SK-N-SH treated with all-trans-retinoic acid at 6 μM for 48 hours (cell line): ENCODE data around the gene SAYSD1.

Experiments used
- ARNTL ChIP-seq: fragments of 450-650 bp; formaldehyde crosslinking; IDR thresholded peaks from 2 replicates; pipeline ENCODE4 v1.5.0; 2020; ENCODE audit warnings: low read depth, mild to moderate bottlenecking, moderate library complexity, borderline replicate concordance
- ESRRG ChIP-seq: fragments of 250-450 bp; sonication (Bioruptor Pico); IDR thresholded peaks from 2 replicates; pipeline ENCODE4 v1.6.1; 2021; ENCODE audit warnings: mild to moderate bottlenecking
- GLIS3 ChIP-seq: fragments of 250-450 bp; sonication (Bioruptor Pico); IDR thresholded peaks from 2 replicates; pipeline ENCODE4 v1.5.0; 2020; ENCODE audit warnings: mild to moderate bottlenecking, moderate library complexity
- OSR1 ChIP-seq: fragments of 250-450 bp; sonication (Bioruptor Pico); IDR thresholded peaks from 2 replicates; pipeline ENCODE4 v1.8.0; 2022; ENCODE audit warnings: moderate library complexity, mild to moderate bottlenecking, inconsistent platforms
- PPARA ChIP-seq: fragments of 250-450 bp; sonication (Bioruptor Pico); IDR thresholded peaks from 2 replicates; pipeline ENCODE4 v1.5.0; 2020; ENCODE audit warnings: mild to moderate bottlenecking, borderline replicate concordance
- RARB ChIP-seq: fragments of 250-450 bp; sonication (Bioruptor Pico); IDR thresholded peaks from 2 replicates; pipeline ENCODE4 v1.8.0; 2021; ENCODE audit warnings: mild to moderate bottlenecking, moderate library complexity
- ZFP30 ChIP-seq: fragments of 450-650 bp; formaldehyde crosslinking; IDR thresholded peaks from 2 replicates; pipeline ENCODE4 v1.5.0; 2022; ENCODE audit warnings: mild to moderate bottlenecking, moderate library complexity
- ZNF70 ChIP-seq: fragments of 450-650 bp; formaldehyde crosslinking; IDR thresholded peaks from 2 replicates; pipeline ENCODE4 v1.5.0; 2020; ENCODE audit warnings: mild to moderate bottlenecking, moderate library complexity
- TF ChIP-seq, protein P1 (sequence below): fragments of 250-450 bp; sonication (Bioruptor Pico); IDR thresholded peaks from 2 replicates; pipeline ENCODE4 v1.8.0; 2020; ENCODE audit warnings: mild to moderate bottlenecking, moderate library complexity, borderline replicate concordance
- TF ChIP-seq, protein P2 (sequence below): fragments of 250-450 bp; sonication (Bioruptor Pico); IDR thresholded peaks from 2 replicates; pipeline ENCODE4 v1.5.1; 2021; ENCODE audit warnings: mild to moderate bottlenecking, moderate library complexity
- TF ChIP-seq, protein P3 (sequence below): fragments of 250-450 bp; sonication (Bioruptor Pico); IDR thresholded peaks from 2 replicates; pipeline ENCODE4 v1.5.1; 2020; ENCODE audit warnings: low read depth, mild to moderate bottlenecking, moderate library complexity

DNA sequence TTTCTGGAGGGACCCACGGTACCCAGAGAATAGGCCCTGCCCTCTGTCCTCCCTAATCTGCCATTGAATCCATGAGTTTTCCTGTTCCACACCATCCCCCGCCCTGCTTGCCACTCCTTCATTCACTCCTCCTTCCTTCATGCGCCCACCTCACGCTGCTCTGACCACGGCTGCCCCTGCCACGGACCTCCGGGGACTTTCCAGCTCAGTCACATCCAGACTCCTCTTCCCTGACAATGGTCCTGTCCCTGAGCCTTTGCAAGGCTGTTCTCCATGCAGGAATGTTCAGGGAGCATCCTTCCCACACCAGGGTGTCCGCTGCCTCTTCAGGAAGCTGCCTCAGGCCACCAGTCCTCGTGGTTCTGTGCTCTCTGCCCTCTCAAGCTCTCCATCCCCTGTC is 40.5 kb downstream of the SAYSD1 start:
- no peak for TF ChIP-seq PPARA (CRISPR knock-in tag)
- TF ChIP-seq, protein P1, sequence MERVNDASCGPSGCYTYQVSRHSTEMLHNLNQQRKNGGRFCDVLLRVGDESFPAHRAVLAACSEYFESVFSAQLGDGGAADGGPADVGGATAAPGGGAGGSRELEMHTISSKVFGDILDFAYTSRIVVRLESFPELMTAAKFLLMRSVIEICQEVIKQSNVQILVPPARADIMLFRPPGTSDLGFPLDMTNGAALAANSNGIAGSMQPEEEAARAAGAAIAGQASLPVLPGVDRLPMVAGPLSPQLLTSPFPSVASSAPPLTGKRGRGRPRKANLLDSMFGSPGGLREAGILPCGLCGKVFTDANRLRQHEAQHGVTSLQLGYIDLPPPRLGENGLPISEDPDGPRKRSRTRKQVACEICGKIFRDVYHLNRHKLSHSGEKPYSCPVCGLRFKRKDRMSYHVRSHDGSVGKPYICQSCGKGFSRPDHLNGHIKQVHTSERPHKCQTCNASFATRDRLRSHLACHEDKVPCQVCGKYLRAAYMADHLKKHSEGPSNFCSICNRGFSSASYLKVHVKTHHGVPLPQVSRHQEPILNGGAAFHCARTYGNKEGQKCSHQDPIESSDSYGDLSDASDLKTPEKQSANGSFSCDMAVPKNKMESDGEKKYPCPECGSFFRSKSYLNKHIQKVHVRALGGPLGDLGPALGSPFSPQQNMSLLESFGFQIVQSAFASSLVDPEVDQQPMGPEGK (CRISPR knock-in tag) = no peak
- TF ChIP-seq, protein P2, sequence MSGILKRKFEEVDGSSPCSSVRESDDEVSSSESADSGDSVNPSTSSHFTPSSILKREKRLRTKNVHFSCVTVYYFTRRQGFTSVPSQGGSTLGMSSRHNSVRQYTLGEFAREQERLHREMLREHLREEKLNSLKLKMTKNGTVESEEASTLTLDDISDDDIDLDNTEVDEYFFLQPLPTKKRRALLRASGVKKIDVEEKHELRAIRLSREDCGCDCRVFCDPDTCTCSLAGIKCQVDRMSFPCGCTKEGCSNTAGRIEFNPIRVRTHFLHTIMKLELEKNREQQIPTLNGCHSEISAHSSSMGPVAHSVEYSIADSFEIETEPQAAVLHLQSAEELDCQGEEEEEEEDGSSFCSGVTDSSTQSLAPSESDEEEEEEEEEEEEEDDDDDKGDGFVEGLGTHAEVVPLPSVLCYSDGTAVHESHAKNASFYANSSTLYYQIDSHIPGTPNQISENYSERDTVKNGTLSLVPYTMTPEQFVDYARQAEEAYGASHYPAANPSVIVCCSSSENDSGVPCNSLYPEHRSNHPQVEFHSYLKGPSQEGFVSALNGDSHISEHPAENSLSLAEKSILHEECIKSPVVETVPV (CRISPR knock-in tag) = no peak
- TF ChIP-seq GLIS3 (CRISPR knock-in tag) = no peak
- TF ChIP-seq ZNF70 = no peak
- TF ChIP-seq ZFP30 (CRISPR knock-in tag) = no peak
- no peak for TF ChIP-seq ARNTL
- TF ChIP-seq OSR1 = no peak
- TF ChIP-seq RARB (CRISPR knock-in tag) = no peak
- TF ChIP-seq ESRRG (CRISPR knock-in tag) = no peak
- TF ChIP-seq, protein P3, sequence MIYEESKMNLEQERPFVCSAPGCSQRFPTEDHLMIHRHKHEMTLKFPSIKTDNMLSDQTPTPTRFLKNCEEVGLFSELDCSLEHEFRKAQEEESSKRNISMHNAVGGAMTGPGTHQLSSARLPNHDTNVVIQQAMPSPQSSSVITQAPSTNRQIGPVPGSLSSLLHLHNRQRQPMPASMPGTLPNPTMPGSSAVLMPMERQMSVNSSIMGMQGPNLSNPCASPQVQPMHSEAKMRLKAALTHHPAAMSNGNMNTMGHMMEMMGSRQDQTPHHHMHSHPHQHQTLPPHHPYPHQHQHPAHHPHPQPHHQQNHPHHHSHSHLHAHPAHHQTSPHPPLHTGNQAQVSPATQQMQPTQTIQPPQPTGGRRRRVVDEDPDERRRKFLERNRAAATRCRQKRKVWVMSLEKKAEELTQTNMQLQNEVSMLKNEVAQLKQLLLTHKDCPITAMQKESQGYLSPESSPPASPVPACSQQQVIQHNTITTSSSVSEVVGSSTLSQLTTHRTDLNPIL (CRISPR knock-in tag) = no peak
